HuH-7.5 (cell line): ENCODE measurements around the gene POM121C.
"Not testable (repeated sequence)": the region's sequence is repeated elsewhere in the genome, so short reads cannot be mapped to it uniquely, and the experiment has no call there.

Experiments used
- DNase-seq: peaks from one replicate; pipeline ENCODE4 v3.0.0; 2011; ENCODE audit warnings: low spot score

Gene POM121C

GRCh38 chr7:75393194-75393593 lies 92.9 kb downstream of the POM121C start:
- not testable (repeated sequence) for DNase-seq

- not testable (repeated sequence) for DNase-seq
These were observed 111.4 kb downstream of the POM121C start for GRCh38 chr7:75374519-75375317.

DNA sequence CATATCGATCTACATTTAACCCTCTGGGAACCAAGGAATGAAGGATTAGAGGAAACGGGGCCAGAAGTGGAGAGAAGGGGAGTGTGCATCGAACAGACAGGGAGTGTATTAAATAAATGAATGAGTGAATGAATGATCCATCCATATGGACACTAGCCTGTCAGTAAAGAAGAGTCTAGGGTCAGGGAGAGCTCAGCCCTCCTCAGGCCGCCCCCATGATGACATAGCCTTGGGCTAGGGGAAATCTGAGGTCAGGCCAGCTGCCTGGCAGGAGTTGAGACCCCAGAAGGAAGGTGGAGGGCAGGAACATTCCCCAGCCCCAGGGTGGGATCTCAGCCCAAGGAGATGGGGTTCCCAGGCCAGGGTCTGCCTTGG lies 112.0 kb downstream of the POM121C start:
- DNase-seq = not testable (repeated sequence)

DNA sequence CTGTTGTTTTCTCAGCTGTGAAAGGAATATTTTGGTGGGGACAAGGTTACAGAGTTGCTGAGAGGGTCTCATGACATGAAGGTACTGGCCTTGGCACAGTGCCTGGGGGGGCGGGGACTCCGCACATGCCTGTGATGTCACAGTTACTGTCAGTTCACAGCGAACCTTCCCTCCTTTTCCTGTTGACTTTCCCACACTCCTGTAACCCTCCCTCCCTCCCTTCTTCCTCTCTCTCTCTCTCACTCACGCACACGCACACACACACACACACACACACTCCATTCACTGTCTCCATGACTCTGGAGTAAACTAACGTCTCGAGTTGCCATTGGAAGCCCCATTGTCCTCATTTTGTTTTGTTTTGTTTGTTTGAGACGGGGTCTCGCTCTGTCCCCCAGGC lies 118.8 kb downstream of the POM121C start:
- not testable (repeated sequence) for DNase-seq
